HG03342 (cell line): Measurements from ENCODE around the gene ATP5F1B.

Experiments
- ATAC-seq: cut with Tn5 transposase; IDR thresholded peaks from one replicate; pipeline ENCODE4 v1.9.1; 2021; ENCODE audit warnings: mild to moderate bottlenecking, moderate library complexity; ENCODE audit not compliant: unreplicated experiment

ATP5F1B gene

GRCh38 chr12:56645717-56646446, at the start of gene ATP5F1B:
Gene ATP5F1B, minus strand, starts transcription at chr12:56645984. Its CDS starts 21 bp downstream, at chr12:56645963.
- ATAC-seq: peak; percentile 98

- ATAC-seq: no peak
Measured at GRCh38 chr12:56694161-56694560, 48.4 kb upstream of the ATP5F1B start.

- no peak for ATAC-seq
Measured at GRCh38 chr12:56688846-56689109, 43.0 kb upstream of the ATP5F1B start.

- peak; percentile 61 for ATAC-seq
Measured at GRCh38 chr12:56688129-56688845, 42.5 kb upstream of the ATP5F1B start, which contains the start of gene PTGES3. Gene PTGES3, minus strand, starts transcription at chr12:56688284. Its CDS starts 285 bp downstream, at chr12:56687999.

- peak; percentile 26 for ATAC-seq
Measured at GRCh38 chr12:56687223-56688128, 41.7 kb upstream of the ATP5F1B start.

GRCh38 chr12:56684745-56685359, 39.1 kb upstream of the ATP5F1B start:
- no peak for ATAC-seq

GRCh38 chr12:56682323-56682722, 36.5 kb upstream of the ATP5F1B start:
- no peak for ATAC-seq

- no peak for ATAC-seq
Measured at GRCh38 chr12:56679883-56680575, 34.2 kb upstream of the ATP5F1B start.

GRCh38 chr12:56678852-56679251, 33.1 kb upstream of the ATP5F1B start:
- no peak for ATAC-seq

- peak; percentile 51 for ATAC-seq
Measured at GRCh38 chr12:56677680-56678079, 31.9 kb upstream of the ATP5F1B start.

- ATAC-seq: no peak
Measured at GRCh38 chr12:56676851-56677580, 31.2 kb upstream of the ATP5F1B start.

GRCh38 chr12:56671608-56672007, 25.8 kb upstream of the ATP5F1B start:
- no peak for ATAC-seq

- no peak for ATAC-seq
Measured at GRCh38 chr12:56670836-56671235, 25.1 kb upstream of the ATP5F1B start.

- no peak for ATAC-seq
Measured at GRCh38 chr12:56668197-56668457, 22.3 kb upstream of the ATP5F1B start.

- ATAC-seq: no peak
Measured at GRCh38 chr12:56661979-56662638, 16.3 kb upstream of the ATP5F1B start.

- ATAC-seq: no peak
Measured at GRCh38 chr12:56661560-56661959, 15.8 kb upstream of the ATP5F1B start.

- no peak for ATAC-seq
Measured at GRCh38 chr12:56658921-56659320, 13.1 kb upstream of the ATP5F1B start.

- no peak for ATAC-seq
Measured at GRCh38 chr12:56657416-56658379, 11.9 kb upstream of the ATP5F1B start.
